Measurements from ENCODE around the gene CD99L2. TPM values are rescaled to one million over a fixed set of nuclear protein-coding genes. Genes with fewer than 3 reads are reported as not detected.

Gene CD99L2
- polyA plus RNA-seq, 3 donors = 13.1 to 18.4 (median 16.7) TPM

DNA sequence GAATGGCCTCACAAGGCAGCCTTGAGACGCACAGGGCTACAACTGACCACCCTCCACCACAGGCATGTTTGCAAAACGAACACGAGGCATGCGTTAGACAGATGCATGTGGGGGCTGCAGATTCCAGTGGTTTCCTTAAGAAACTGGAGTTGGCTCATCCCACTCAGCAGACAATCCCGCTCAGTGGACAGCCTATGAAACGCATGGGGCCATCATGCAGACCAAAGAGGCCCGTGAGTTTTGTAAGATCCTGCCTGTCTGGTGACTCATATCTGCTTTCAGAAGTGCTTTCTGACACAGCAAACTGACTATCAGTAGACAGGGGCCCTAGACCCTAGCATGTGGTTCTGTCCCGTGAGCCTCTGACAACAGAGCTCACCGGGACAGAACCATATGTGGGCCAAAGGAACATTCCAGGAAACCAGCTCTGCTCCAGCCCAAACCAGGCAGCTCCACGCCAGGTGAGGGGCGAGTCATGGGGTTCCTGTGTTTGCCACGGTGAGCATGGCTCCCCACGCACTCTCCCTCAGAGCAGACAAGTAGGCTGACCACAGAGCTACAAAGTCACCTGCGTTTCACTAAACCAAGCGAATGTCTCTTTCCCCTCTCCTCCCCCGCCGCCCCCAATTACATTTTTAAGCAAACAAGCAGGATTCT is 130.9 kb downstream of the CD99L2 start:
- Histone ChIP-seq H3K9ac (ENCODE audit: insufficient read depth, low read length, poor library complexity, severe bottlenecking) (peak overlapping the region; percentile 40), H3K9me3 (replicated peaks in 1 of 2; ENCODE audit: control insufficient read depth in 1 of 2, insufficient read depth in 1 of 2, low read length in 2 of 2) (no peaks in the 10 kb centered on the region), H3K4me2 (replicated peaks; ENCODE audit: extremely low read depth, low read length, poor library complexity, severe bottlenecking) (peak overlapping the region; percentile 41), H3K79me2 (ENCODE audit: insufficient read depth, low read length) (no peaks in the 10 kb centered on the region), H3K27ac (ENCODE audit: low read depth in 1 of 2, low read length in 2 of 2) (peak overlapping the region; percentile 38 to 67), H4K20me1 (ENCODE audit: insufficient read depth, low read length) (no peaks in the 10 kb centered on the region), H3K4me1 (ENCODE audit: control insufficient read depth in 1 of 2, insufficient read depth in 2 of 2, low read length in 2 of 2) (peaks cover 19 to 30% of the 10 kb centered on the region in 2 donors), H3K36me3 (replicated peaks in 1 of 2; ENCODE audit: control insufficient read depth in 1 of 2, insufficient read depth in 2 of 2, low read length in 2 of 2) (peaks cover 5 to 30% of the 10 kb centered on the region in 2 donors), H3K4me3 (replicated peaks in 1 of 3; ENCODE audit: low read depth in 2 of 3, low read length in 3 of 3) (peak overlapping the region in 1 of 3 experiments; percentile 39), H3K27me3 (ENCODE audit: control insufficient read depth in 2 of 2, insufficient read depth in 2 of 2, low read length in 2 of 2) (no peaks in the 10 kb centered on the region), H2AFZ (ENCODE audit: insufficient read depth, low read depth, low read length, poor library complexity, severe bottlenecking) (no peak overlapping the region)
- TF ChIP-seq CTCF (IDR thresholded peaks at IDR 0.05) = no peak
- Mint-ChIP-seq H3K27me3 (ENCODE audit: low read depth in 3 of 3) (peaks cover 0 to 4% (median 2%) of the 10 kb centered on the region in 3 donors), H3K9me3 (peaks cover 0 to 2% (median 0%) of the 10 kb centered on the region in 7 donors), H3K27ac (peak overlapping the region; percentile 73 to 91 (median 79)), H3K4me1 (peaks cover 40% of the 10 kb centered on the region), H3K36me3 (peaks cover 10 to 26% of the 10 kb centered on the region in 2 donors), H3K4me3 (peak overlapping the region in 1 of 2 donors; percentile 15)
- DNase-seq = peak; percentile 51 to 73 (median 61)
- intact Hi-C loops (cut with micrococcal nuclease) = no loop called here
- 38% methylated on average over 10 of the region's 17 CpGs for WGBS (ENCODE audit: insufficient coverage)

DNA sequence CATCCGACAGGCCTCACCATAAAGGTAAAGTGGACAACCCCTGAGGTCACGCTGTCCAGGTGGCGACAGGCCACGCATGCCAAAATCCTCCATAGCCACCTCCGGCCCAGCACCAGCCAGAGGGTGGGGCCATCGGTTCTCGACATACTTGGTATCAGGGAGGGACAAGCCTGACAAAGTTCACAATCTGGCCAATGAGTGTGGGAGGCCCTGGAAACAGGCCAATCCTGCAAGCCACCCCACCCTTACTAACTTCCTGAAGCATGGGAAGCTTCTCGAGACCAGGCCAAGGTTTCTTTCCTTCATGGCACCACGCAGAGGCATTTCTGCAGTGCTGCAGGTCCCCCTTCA is 131.4 kb downstream of the CD99L2 start:
- H3K79me2 ChIP-seq (ENCODE audit: insufficient read depth, low read length) = no peaks in the 10 kb centered on the region
- WGBS (ENCODE audit: insufficient coverage) = 80% methylated on average over 1 of the region's 9 CpGs
- peaks cover 5 to 32% of the 10 kb centered on the region in 2 donors for H3K36me3 ChIP-seq (replicated peaks in 1 of 2; ENCODE audit: control insufficient read depth in 1 of 2, insufficient read depth in 2 of 2, low read length in 2 of 2)
- H3K4me2 ChIP-seq (replicated peaks; ENCODE audit: extremely low read depth, low read length, poor library complexity, severe bottlenecking) = peak overlapping the region; percentile 41
- peak overlapping the region in 1 of 3 experiments; percentile 39 for H3K4me3 ChIP-seq (replicated peaks in 1 of 3; ENCODE audit: low read depth in 2 of 3, low read length in 3 of 3)
- peak overlapping the region in 1 of 2 donors; percentile 15 for H3K4me3 Mint-ChIP-seq
- no peaks in the 10 kb centered on the region for H3K27me3 ChIP-seq (ENCODE audit: control insufficient read depth in 2 of 2, insufficient read depth in 2 of 2, low read length in 2 of 2)
- intact Hi-C loops (cut with micrococcal nuclease) = no loop called here
- peaks cover 36% of the 10 kb centered on the region for H3K4me1 Mint-ChIP-seq
- H4K20me1 ChIP-seq (ENCODE audit: insufficient read depth, low read length) = no peaks in the 10 kb centered on the region
- H3K27ac ChIP-seq (ENCODE audit: low read depth in 1 of 2, low read length in 2 of 2) = peak overlapping the region in 1 of 2 donors; percentile 67
- H3K9ac ChIP-seq (ENCODE audit: insufficient read depth, low read length, poor library complexity, severe bottlenecking) = no peak overlapping the region
- peaks cover 19 to 30% of the 10 kb centered on the region in 2 donors for H3K4me1 ChIP-seq (ENCODE audit: control insufficient read depth in 1 of 2, insufficient read depth in 2 of 2, low read length in 2 of 2)
- H3K27me3 Mint-ChIP-seq (ENCODE audit: low read depth in 3 of 3) = peaks cover 0 to 1% (median 0%) of the 10 kb centered on the region in 3 donors
- no peaks in the 10 kb centered on the region for H3K9me3 ChIP-seq (replicated peaks in 1 of 2; ENCODE audit: control insufficient read depth in 1 of 2, insufficient read depth in 1 of 2, low read length in 2 of 2)
- peaks cover 12 to 31% of the 10 kb centered on the region in 2 donors for H3K36me3 Mint-ChIP-seq
- peaks cover 0 to 1% (median 0%) of the 10 kb centered on the region in 7 donors for H3K9me3 Mint-ChIP-seq
- H2AFZ ChIP-seq (ENCODE audit: insufficient read depth, low read depth, low read length, poor library complexity, severe bottlenecking) = no peak overlapping the region
- no peak for TF ChIP-seq CTCF (IDR thresholded peaks at IDR 0.05)
- peak overlapping the region in 5 of 7 donors; percentile 37 to 91 (median 83) for H3K27ac Mint-ChIP-seq
- DNase-seq = no peak
